Measurements from ENCODE around the gene RACK1. TPM values are rescaled to one million over a fixed set of nuclear protein-coding genes. Genes with fewer than 3 reads are reported as not detected.

The RACK1 gene
- total and polyA plus RNA-seq, 2 of the 8 experiments (the other 6 are each of a cell fraction or from before 2014, with no cell fraction given), result 2,589 to 7,971 TPM

DNA sequence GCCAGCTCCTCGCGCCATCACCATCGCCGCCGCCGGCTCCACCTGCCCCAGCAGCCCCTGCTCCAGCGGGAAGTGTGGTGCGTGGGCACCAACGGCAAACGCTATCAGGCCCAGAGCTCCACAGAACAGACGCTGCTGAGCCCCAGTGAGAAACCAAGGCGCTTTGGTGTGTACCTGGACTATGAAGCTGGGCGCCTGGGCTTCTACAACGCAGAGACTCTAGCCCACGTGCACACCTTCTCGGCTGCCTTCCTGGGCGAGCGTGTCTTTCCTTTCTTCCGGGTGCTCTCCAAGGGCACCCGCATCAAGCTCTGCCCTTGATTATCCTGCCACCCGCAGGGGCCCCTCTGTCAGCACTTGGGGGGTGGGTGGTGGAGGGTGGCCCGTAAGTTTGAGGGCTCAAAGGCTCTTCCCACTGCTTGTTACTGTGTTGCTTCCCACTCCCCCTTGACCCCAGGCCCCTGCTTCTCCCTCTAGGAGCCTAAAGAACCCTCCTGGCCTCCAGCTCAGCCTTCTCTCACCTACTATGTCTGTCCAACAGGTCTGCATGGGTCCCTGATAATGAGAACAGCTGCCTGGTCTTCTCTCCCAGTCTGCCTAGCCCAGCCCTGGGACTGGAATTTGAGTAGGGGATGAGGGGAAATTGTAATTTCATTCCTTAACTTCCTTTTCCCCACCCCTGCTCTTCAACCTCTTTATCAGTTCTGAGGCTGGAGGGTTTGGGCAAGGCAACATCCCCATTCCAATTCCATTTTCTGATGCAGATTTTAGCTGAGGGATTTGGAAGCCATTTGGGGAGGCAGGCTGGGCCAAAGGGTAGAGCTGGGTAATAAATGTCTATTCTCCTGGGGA, 9.0 kb downstream of the RACK1 start:
- H3K18ac ChIP-seq (ENCODE audit: extremely low read depth, low read length), result no peak overlapping the region
- no peak overlapping the region for H2AK5ac ChIP-seq (ENCODE audit: low read depth, low read length)
- peaks cover 16 to 30% of the 10 kb centered on the region in 2 experiments for H4K20me1 ChIP-seq (replicated peaks in 1 of 2; ENCODE audit: control insufficient read depth in 1 of 2, insufficient read depth in 2 of 2, low read length in 2 of 2)
- no peak overlapping the region for H2BK12ac ChIP-seq (ENCODE audit: low read depth, low read length)
- H2BK15ac ChIP-seq (ENCODE audit: low read length), result no peak overlapping the region
- ChIA-PET POLR2A (ENCODE audit: partially characterized antibody) (interaction anchor here (0.9 to 34.2 kb wide), 11 partner anchors 3 to 61 kb away, joined by 4 to 1334 read pairs (median 12); partner anchors contain the start of genes RACK1, TRIM41, TRIM52 and TRIM7), CTCF (ENCODE audit: partially characterized antibody) (interaction anchor here (1.2 kb wide), 2 partner anchors 14 to 17 kb away, joined by 4 read pairs; no protein-coding TSS in a partner anchor)
- H3K9ac ChIP-seq (replicated peaks in 1 of 4; ENCODE audit: extremely low read depth in 1 of 4, low read depth in 3 of 4, low read length in 3 of 4), result no peak overlapping the region
- H2BK5ac ChIP-seq (ENCODE audit: low read depth, low read length), result no peak overlapping the region
- H3K4me2 ChIP-seq (ENCODE audit: insufficient read depth in 1 of 2, low read depth in 2 of 2, low read length in 2 of 2), result no peak overlapping the region
- peaks cover 35 to 80% (median 50%) of the 10 kb centered on the region in 4 experiments for H3K36me3 ChIP-seq (ENCODE audit: control insufficient read depth in 2 of 4, insufficient read depth in 4 of 4, low read length in 3 of 4)
- H3K79me2 ChIP-seq (ENCODE audit: control insufficient read depth in 1 of 2, insufficient read depth in 2 of 2, low read length in 2 of 2), result peaks cover 0 to 7% of the 10 kb centered on the region in 2 experiments; a peak in 1 of 4 replicates
- H3K9me3 ChIP-seq (ENCODE audit: insufficient read depth in 2 of 2, low read depth in 1 of 2, low read length in 1 of 2), result no peaks in the 10 kb centered on the region
- H2AFZ ChIP-seq (ENCODE audit: low read length), result no peak overlapping the region
- H4K5ac ChIP-seq (ENCODE audit: insufficient read length, low read depth, low read length), result no peak overlapping the region
- H3K56ac ChIP-seq (replicated peaks; ENCODE audit: insufficient read length, low read depth, low read length), result no peak overlapping the region
- H3K14ac ChIP-seq (ENCODE audit: insufficient read length), result no peak overlapping the region
- no peaks in the 10 kb centered on the region for H3K23me2 ChIP-seq (ENCODE audit: low read depth, low read length)
- H4K8ac ChIP-seq (ENCODE audit: extremely low read depth, insufficient read depth, low read length), result peak overlapping the region; percentile 40; the same call in 1 of the 2 replicates
- no peak for FAIRE-seq
- no peak overlapping the region for H2BK120ac ChIP-seq (replicated peaks; ENCODE audit: low read depth, low read length)
- no peak overlapping the region for H2BK20ac ChIP-seq (ENCODE audit: low read length)
- peaks cover 0 to 6% (median 0%) of the 10 kb centered on the region in 4 experiments; a peak in 3 of 7 replicates for H3K4me1 ChIP-seq (replicated peaks in 1 of 4; ENCODE audit: control insufficient read depth in 3 of 4, insufficient read depth in 4 of 4, low read length in 3 of 4)
- H3K23ac ChIP-seq (ENCODE audit: insufficient read length), result no peak overlapping the region
- no peak for DNase-seq (ENCODE audit: low read depth in 1 of 2, low spot score in 2 of 2)
- H3K27me3 ChIP-seq (replicated peaks in 1 of 4; ENCODE audit: control insufficient read depth in 3 of 4, extremely low read depth in 1 of 4, insufficient read depth in 3 of 4, low read length in 3 of 4), result no peaks in the 10 kb centered on the region
- H4K91ac ChIP-seq (replicated peaks; ENCODE audit: insufficient read length, low read length), result no peak overlapping the region
- H3K4me3 ChIP-seq (ENCODE audit: extremely low read depth in 1 of 4, insufficient read depth in 2 of 4, low read depth in 3 of 4, low read length in 4 of 4), result no peak overlapping the region
- no peaks in the 10 kb centered on the region for H3K79me1 ChIP-seq (ENCODE audit: low read depth, low read length)
- WGBS, 2 experiments (ENCODE audit: extremely low coverage in 1 of 2, insufficient coverage in 1 of 2, insufficient read length in 1 of 2, insufficient replicate concordance in 2 of 2, low coverage in 1 of 2, low lambda C conversion rate in 2 of 2, missing lambda C conversion rate in 1 of 2), result 92% methylated on average over 18 of the region's 22 CpGs; no CpG with 5 or more reads in 1 of the 2 experiments
- H3K4ac ChIP-seq (replicated peaks; ENCODE audit: insufficient read length, low read depth, low read length), result no peak overlapping the region
- no peak overlapping the region; the same call in 1 of the 2 replicates for H3K27ac ChIP-seq (ENCODE audit: low read depth, low read length)
- no peak for TF ChIP-seq SAP30 (IDR thresholded peaks at IDR 0.05; ENCODE audit: insufficient read depth, insufficient replicate concordance, low read length)
- TF ChIP-seq POLR2A (IDR thresholded peaks at IDR 0.05; ENCODE audit: control extremely low read depth in 1 of 2, low read depth in 2 of 2, low read length in 2 of 2), result peak; percentile 69 to 76
- TF ChIP-seq CBX5 (IDR thresholded peaks at IDR 0.05; ENCODE audit: low read depth, low read length), result no peak
- TF ChIP-seq SP2 (IDR thresholded peaks at IDR 0.05; ENCODE audit: low read length), result no peak
- no peak for TF ChIP-seq SIN3A (conservative IDR thresholded peaks at IDR 0.05 in 1 of 2, IDR thresholded peaks at IDR 0.05 in 1 of 2; ENCODE audit: low read depth in 1 of 2, low read length in 2 of 2)
- TF ChIP-seq HDAC2 (IDR thresholded peaks at IDR 0.05; ENCODE audit: borderline replicate concordance in 1 of 2, low read depth in 2 of 2, low read length in 2 of 2), result no peak
- TF ChIP-seq, protein P1, sequence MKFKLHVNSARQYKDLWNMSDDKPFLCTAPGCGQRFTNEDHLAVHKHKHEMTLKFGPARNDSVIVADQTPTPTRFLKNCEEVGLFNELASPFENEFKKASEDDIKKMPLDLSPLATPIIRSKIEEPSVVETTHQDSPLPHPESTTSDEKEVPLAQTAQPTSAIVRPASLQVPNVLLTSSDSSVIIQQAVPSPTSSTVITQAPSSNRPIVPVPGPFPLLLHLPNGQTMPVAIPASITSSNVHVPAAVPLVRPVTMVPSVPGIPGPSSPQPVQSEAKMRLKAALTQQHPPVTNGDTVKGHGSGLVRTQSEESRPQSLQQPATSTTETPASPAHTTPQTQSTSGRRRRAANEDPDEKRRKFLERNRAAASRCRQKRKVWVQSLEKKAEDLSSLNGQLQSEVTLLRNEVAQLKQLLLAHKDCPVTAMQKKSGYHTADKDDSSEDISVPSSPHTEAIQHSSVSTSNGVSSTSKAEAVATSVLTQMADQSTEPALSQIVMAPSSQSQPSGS (IDR thresholded peaks at IDR 0.05; ENCODE audit: low read length), result no peak
- TF ChIP-seq POLR2AphosphoS5 (IDR thresholded peaks at IDR 0.05; ENCODE audit: low read depth, low read length), result peak; percentile 78
